H1 (cell line): ENCODE measurements around the gene LRRC46. TPM values are rescaled to one million over a fixed set of nuclear protein-coding genes. Genes with fewer than 3 reads are reported as not detected.

Experiments used
- CTCF ChIA-PET: fragments of 300-600 bp; sonication (Branson Sonifier 250); formaldehyde crosslinking; loops from one replicate; lab custom pipeline; 2021; ENCODE audit not compliant: partially characterized antibody; lab: Charles Lee
- POLR2A ChIA-PET: fragments of 300-600 bp; sonication (Branson Sonifier 250); formaldehyde crosslinking; loops from one replicate; lab custom pipeline; 2021; ENCODE audit warnings: inconsistent platforms; ENCODE audit not compliant: partially characterized antibody; lab: Charles Lee
- DNase-seq, 2 experiments: peaks; one replicate each; pipeline versions ENCODE4 v3.0.0 to v3.0.0-alpha.2; 2010 to 2022; ENCODE audit warnings: low spot score in 2 of 2, low read depth in 1 of 2, mixed read lengths in 1 of 2
- FAIRE-seq: peaks from 2 replicates; lab custom pipeline; 2011; peaks lifted over from hg19 to GRCh38; lab: Jason Lieb, UNC
- H2AFZ ChIP-seq: 2 replicates; pipeline ENCODE4 v1.8.1; 2012; ENCODE audit warnings: low read length, inconsistent platforms
- H2AK5ac ChIP-seq: 2 replicates; pipeline ENCODE4 v1.6.1; 2013; ENCODE audit warnings: low read depth, low read length
- H2BK120ac ChIP-seq: replicated peaks from 2 replicates; pipeline ENCODE3; 2013; ENCODE audit warnings: low read depth, low read length, inconsistent platforms
- H2BK12ac ChIP-seq: 2 replicates; pipeline ENCODE4 v1.6.1; 2013; ENCODE audit warnings: low read depth, low read length
- H2BK15ac ChIP-seq: 2 replicates; pipeline ENCODE4 v1.6.1; 2013; ENCODE audit warnings: low read length
- H2BK20ac ChIP-seq: 2 replicates; pipeline ENCODE4 v1.6.1; 2013; ENCODE audit warnings: low read length
- H2BK5ac ChIP-seq: 2 replicates; pipeline ENCODE4 v1.6.1; 2013; ENCODE audit warnings: low read depth, low read length
- H3K14ac ChIP-seq: 2 replicates; pipeline ENCODE4 v1.6.1; 2013; ENCODE audit warnings: inconsistent platforms; ENCODE audit not compliant: insufficient read length
- H3K18ac ChIP-seq: 2 replicates; pipeline ENCODE4 v1.6.1; 2013; ENCODE audit warnings: low read length; ENCODE audit errors: extremely low read depth
- H3K23ac ChIP-seq: 2 replicates; pipeline ENCODE4 v1.6.1; 2013; ENCODE audit warnings: inconsistent platforms; ENCODE audit not compliant: insufficient read length
- H3K23me2 ChIP-seq: 2 replicates; pipeline ENCODE4 v1.6.1; 2013; ENCODE audit warnings: low read depth, low read length
- H3K27ac ChIP-seq: 2 replicates; pipeline ENCODE4 v1.6.1; 2011; ENCODE audit warnings: low read depth, low read length, inconsistent platforms
- H3K27me3 ChIP-seq, 4 experiments: replicated peaks in 1 of 4; 1 replicate in 1 of 4; 2 replicates in 3 of 4; pipeline versions ENCODE4 v1.6.1 to v1.8.1; 2011 to 2013; ENCODE audit warnings: low read length in 3 of 4, mild to moderate bottlenecking in 3 of 4, inconsistent platforms in 2 of 4, mixed read lengths in 2 of 4, moderate library complexity in 1 of 4; ENCODE audit not compliant: control insufficient read depth in 3 of 4, insufficient read depth in 3 of 4; ENCODE audit errors: extremely low read depth in 1 of 4
- H3K36me3 ChIP-seq, 4 experiments: 2 replicates each; pipeline versions ENCODE4 v1.6.1 to v1.8.1; 2011 to 2013; ENCODE audit warnings: mild to moderate bottlenecking in 4 of 4, low read length in 3 of 4, moderate library complexity in 2 of 4, control low read depth in 1 of 4, inconsistent platforms in 1 of 4; ENCODE audit not compliant: insufficient read depth in 4 of 4, control insufficient read depth in 2 of 4
- H3K4ac ChIP-seq: replicated peaks from 2 replicates; pipeline ENCODE3; 2013; ENCODE audit warnings: low read length, low read depth, mixed read lengths, inconsistent platforms; ENCODE audit not compliant: insufficient read length
- H3K4me1 ChIP-seq, 4 experiments: replicated peaks in 1 of 4; 1 replicate in 1 of 4; 2 replicates in 3 of 4; pipeline versions ENCODE4 v1.6.1 to v1.8.1; 2011 to 2013; ENCODE audit warnings: low read length in 3 of 4, inconsistent platforms in 2 of 4, mixed read lengths in 1 of 4; ENCODE audit not compliant: insufficient read depth in 4 of 4, control insufficient read depth in 3 of 4
- H3K4me2 ChIP-seq, 2 experiments: 2 replicates each; pipeline versions ENCODE4 v1.6.1 to v1.8.1; 2011 to 2013; ENCODE audit warnings: low read depth in 2 of 2, low read length in 2 of 2, control low read depth in 1 of 2, inconsistent platforms in 1 of 2, mild to moderate bottlenecking in 1 of 2; ENCODE audit not compliant: insufficient read depth in 1 of 2
- H3K4me3 ChIP-seq, 4 experiments: fragments of 200-600, 300-600 bp in 1 of 4; sonication (generic), shearing (Covaris generic), sonication (Bioruptor Twin) in 1 of 4; 2 replicates each; pipeline versions ENCODE4 v1.5.1 to v1.8.1; 2011 to 2016; ENCODE audit warnings: low read length in 4 of 4, low read depth in 3 of 4, control low read depth in 2 of 4, inconsistent platforms in 2 of 4, mild to moderate bottlenecking in 2 of 4, mixed read lengths in 1 of 4, moderate library complexity in 1 of 4; ENCODE audit not compliant: insufficient read depth in 2 of 4; ENCODE audit errors: extremely low read depth in 1 of 4
- H3K56ac ChIP-seq: replicated peaks from 2 replicates; pipeline ENCODE3; 2013; ENCODE audit warnings: low read depth, mild to moderate bottlenecking, mixed read lengths, low read length, inconsistent platforms; ENCODE audit not compliant: insufficient read length
- H3K79me1 ChIP-seq: 2 replicates; pipeline ENCODE4 v1.6.1; 2013; ENCODE audit warnings: low read depth, low read length, control low read depth
- H3K79me2 ChIP-seq, 2 experiments: 2 replicates each; pipeline versions ENCODE4 v1.6.1 to v1.8.1; 2012 to 2013; ENCODE audit warnings: low read length in 2 of 2, mild to moderate bottlenecking in 2 of 2, inconsistent platforms in 1 of 2; ENCODE audit not compliant: insufficient read depth in 2 of 2, control insufficient read depth in 1 of 2
- H3K9ac ChIP-seq, 4 experiments: replicated peaks in 1 of 4; 1 replicate in 1 of 4; 2 replicates in 3 of 4; pipeline versions ENCODE4 v1.6.1 to v1.8.1; 2011 to 2013; ENCODE audit warnings: low read depth in 3 of 4, low read length in 3 of 4, control low read depth in 2 of 4, mild to moderate bottlenecking in 2 of 4, moderate library complexity in 2 of 4, inconsistent platforms in 1 of 4; ENCODE audit errors: extremely low read depth in 1 of 4
- H3K9me3 ChIP-seq, 2 experiments: 2 replicates each; pipeline versions ENCODE4 v1.6.1 to v1.8.1; 2012 to 2013; ENCODE audit warnings: mild to moderate bottlenecking in 2 of 2, moderate library complexity in 2 of 2, control low read depth in 1 of 2, inconsistent platforms in 1 of 2, low read depth in 1 of 2, low read length in 1 of 2, mixed read lengths in 1 of 2; ENCODE audit not compliant: insufficient read depth in 2 of 2
- H4K20me1 ChIP-seq, 2 experiments: replicated peaks in 1 of 2; 2 replicates each; pipeline versions ENCODE3 to v1.8.1; 2011 to 2013; ENCODE audit warnings: inconsistent platforms in 2 of 2, low read length in 2 of 2, mild to moderate bottlenecking in 1 of 2; ENCODE audit not compliant: insufficient read depth in 2 of 2, control insufficient read depth in 1 of 2
- H4K5ac ChIP-seq: 2 replicates; pipeline ENCODE4 v1.6.1; 2013; ENCODE audit warnings: low read length, low read depth, mixed read lengths, inconsistent platforms; ENCODE audit not compliant: insufficient read length
- H4K8ac ChIP-seq: 2 replicates; pipeline ENCODE4 v1.8.0; 2013; ENCODE audit warnings: mild to moderate bottlenecking, moderate library complexity, low read length, inconsistent platforms; ENCODE audit not compliant: insufficient read depth; ENCODE audit errors: extremely low read depth
- H4K91ac ChIP-seq: replicated peaks from 2 replicates; pipeline ENCODE3; 2013; ENCODE audit warnings: low read length, mixed read lengths, inconsistent platforms; ENCODE audit not compliant: insufficient read length
- EZH2 ChIP-seq: fragments of 200-600 bp; sonication (generic); IDR thresholded peaks from 2 replicates; pipeline ENCODE4 v1.7.1; 2012; ENCODE audit warnings: low read depth, mild to moderate bottlenecking, moderate library complexity, low read length, inconsistent platforms; ENCODE audit not compliant: severe bottlenecking
- MAFK ChIP-seq: IDR thresholded peaks from 2 replicates; pipeline ENCODE4 v1.6.1; 2012; ENCODE audit warnings: low read depth, mild to moderate bottlenecking, improper control_type of control experiment, low read length
- RFX5 ChIP-seq: IDR thresholded peaks from 2 replicates; pipeline ENCODE4 v1.6.1; 2011; ENCODE audit warnings: low read depth, low read length, improper control_type of control experiment, borderline replicate concordance
- SIN3A ChIP-seq, 2 experiments: IDR thresholded peaks in 1 of 2; conservative IDR thresholded peaks in 1 of 2; 2 replicates each; pipeline ENCODE4 v1.6.1; 2011 to 2012; ENCODE audit warnings: low read length in 2 of 2, improper control_type of control experiment in 1 of 2, low read depth in 1 of 2, mild to moderate bottlenecking in 1 of 2
- SIX5 ChIP-seq: IDR thresholded peaks from 2 replicates; pipeline ENCODE4 v1.6.1; 2011; ENCODE audit warnings: mild to moderate bottlenecking, low read depth, low read length
- YY1 ChIP-seq: IDR thresholded peaks from 2 replicates; pipeline ENCODE4 v1.6.1; 2011; ENCODE audit warnings: low read depth, mild to moderate bottlenecking, low read length
- WGBS, 2 experiments: shearing (Covaris generic) in 1 of 2; methylation state at CpG; one replicate each; pipeline versions ENCODE4 v1.1.6 to v1.1.7; 2013 to 2015; ENCODE audit warnings: low lambda C conversion rate in 2 of 2, mixed read lengths in 2 of 2, inconsistent platforms in 1 of 2, low coverage in 1 of 2, missing lambda C conversion rate in 1 of 2; ENCODE audit not compliant: insufficient replicate concordance in 2 of 2, insufficient coverage in 1 of 2, insufficient read length in 1 of 2; ENCODE audit errors: extremely low coverage in 1 of 2, missing lambda C conversion rate in 1 of 2; 5-methylcytosine and 5-hydroxymethylcytosine counted together
- polyA plus RNA-seq, 7 experiments: library from polyadenylated mRNA; depleted of rRNA in 3 of 7; stranded (reverse) in 5 of 7; unstranded in 2 of 7; fragments of >200 nt in 5 of 7; fragments of 200-250 nt in 2 of 7; gene quantifications; 1 replicate in 5 of 7; 2 replicates in 1 of 7; 4 replicates in 1 of 7; pipeline versions ENCODE4 v1.2.1 to v1.2.3, GENCODE V29; 2011 to 2013; ENCODE audit warnings: missing spikeins in 2 of 7, mixed read lengths in 2 of 7
- total RNA-seq: library from RNA; stranded (reverse); fragmentation: NEBNext Ultra II Directional; extraction: Animal tissue kit (Norgen Biotek cat#: 25700); gene quantifications from 2 replicates; pipeline ENCODE4 v1.2.1, GENCODE V29; 2021
- TF ChIP-seq, protein P1 (sequence below): IDR thresholded peaks from 2 replicates; pipeline ENCODE4 v1.6.1; 2011; ENCODE audit warnings: low read depth, mild to moderate bottlenecking, low read length; ENCODE audit not compliant: insufficient read depth

LRRC46 gene
- total and polyA plus RNA-seq, 2 of the 8 experiments (the other 6 are each of a cell fraction or from before 2014, with no cell fraction given) = 0.18 TPM; not detected in 1

DNA sequence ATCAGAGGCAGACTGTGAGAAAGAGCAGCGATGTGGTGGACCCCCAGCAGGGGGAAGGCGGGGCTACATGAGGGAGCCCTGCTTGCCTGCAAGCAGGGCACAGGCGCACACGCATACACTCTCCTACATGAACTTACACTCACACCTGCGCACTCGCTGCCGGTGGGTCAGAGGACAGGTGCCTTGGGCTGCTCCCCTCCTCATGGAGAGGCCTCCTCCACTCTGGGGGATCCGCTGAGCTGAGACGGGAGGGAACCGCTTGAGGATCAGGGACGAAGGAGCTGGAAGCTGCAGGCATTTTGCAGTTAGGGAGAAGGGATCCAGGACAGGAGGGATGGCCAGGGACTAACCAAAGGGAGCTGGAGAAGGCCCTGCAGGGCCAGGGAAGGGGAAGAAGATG is 24.0 kb upstream of the LRRC46 start:
- no peak overlapping the region for H4K8ac ChIP-seq
- H3K9me3 ChIP-seq = no peaks in the 10 kb centered on the region
- no peaks in the 10 kb centered on the region for H3K23me2 ChIP-seq
- WGBS, 2 experiments = 86% methylated on average over 10 of the region's 11 CpGs; no CpG with 5 or more reads in 1 of the 2 experiments
- POLR2A ChIA-PET = interaction anchor here (0.9 to 1.0 kb wide), 2 partner anchors 29 to 33 kb away, joined by 3 read pairs; no protein-coding TSS in a partner anchor
- H3K4me2 ChIP-seq = no peak overlapping the region
- CTCF ChIA-PET = interaction anchor here (0.8 to 1.3 kb wide), 4 partner anchors 24 to 109 kb away, joined by 3 to 4 read pairs (median 3); partner anchors contain the start of gene SCRN2
- no peak for TF ChIP-seq SIX5
- no peak for TF ChIP-seq YY1
- TF ChIP-seq EZH2 = no peak
- TF ChIP-seq MAFK = no peak
- TF ChIP-seq, protein P1, sequence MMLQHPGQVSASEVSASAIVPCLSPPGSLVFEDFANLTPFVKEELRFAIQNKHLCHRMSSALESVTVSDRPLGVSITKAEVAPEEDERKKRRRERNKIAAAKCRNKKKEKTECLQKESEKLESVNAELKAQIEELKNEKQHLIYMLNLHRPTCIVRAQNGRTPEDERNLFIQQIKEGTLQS = no peak
- TF ChIP-seq RFX5 = no peak
- no peak for TF ChIP-seq SIN3A (conservative IDR thresholded peaks at IDR 0.05 in 1 of 2, IDR thresholded peaks at IDR 0.05 in 1 of 2; ENCODE audit: low read depth in 1 of 2, low read length in 2 of 2)
- H4K91ac ChIP-seq = no peak overlapping the region
- no peaks in the 10 kb centered on the region; the same call in 1 of the 2 replicates for H3K79me1 ChIP-seq
- H2BK15ac ChIP-seq = no peak overlapping the region
- H3K4me1 ChIP-seq = no peaks in the 10 kb centered on the region; a peak in 1 of 7 replicates
- peaks cover 0 to 2% (median 0%) of the 10 kb centered on the region in 4 experiments; a peak in 1 of 8 replicates for H3K36me3 ChIP-seq
- no peak overlapping the region for H3K56ac ChIP-seq
- H3K9ac ChIP-seq = no peak overlapping the region
- no peak overlapping the region for H2BK120ac ChIP-seq
- H2BK5ac ChIP-seq = no peak overlapping the region
- H3K79me2 ChIP-seq = no peaks in the 10 kb centered on the region
- H2BK20ac ChIP-seq = no peak overlapping the region
- no peak overlapping the region; the same call in 1 of the 2 replicates for H3K27ac ChIP-seq
- H2AFZ ChIP-seq = no peak overlapping the region
- no peak overlapping the region for H4K5ac ChIP-seq
- no peak overlapping the region for H3K18ac ChIP-seq
- no peak overlapping the region for H2BK12ac ChIP-seq
- DNase-seq (no peak), FAIRE-seq (no peak)
- H3K27me3 ChIP-seq = no peaks in the 10 kb centered on the region
- no peak overlapping the region for H3K23ac ChIP-seq
- no peak overlapping the region for H3K4me3 ChIP-seq
- no peak overlapping the region for H3K4ac ChIP-seq
- H2AK5ac ChIP-seq = no peak overlapping the region
- H4K20me1 ChIP-seq = peaks cover 2 to 4% of the 10 kb centered on the region in 2 experiments
- no peak overlapping the region for H3K14ac ChIP-seq
